Adrenal gland (tissue), 5 donors: Measurements from ENCODE around the gene FARS2.

ENCODE experiments used
- CTCF ChIP-seq, 6 experiments: fragments of 450-650 bp in 4 of 6; fragments of 200-600 bp in 2 of 6; sonication (generic) in 1 of 6; IDR thresholded peaks; 1 replicate in 5 of 6; 2 replicates in 1 of 6; pipeline versions ENCODE4 v1.5.1 to v1.8.0; 2016 to 2021; ENCODE audit warnings: antibody characterized with exemption in 6 of 6, mild to moderate bottlenecking in 2 of 6, moderate library complexity in 1 of 6
- POLR2A ChIP-seq, 2 donors: fragments of 450-650 bp; IDR thresholded peaks; one replicate each; pipeline ENCODE4 v1.6.1; 2017; ENCODE audit warnings: antibody characterized with exemption in 2 of 2, mild to moderate bottlenecking in 2 of 2, moderate library complexity in 1 of 2
- donor health status: DM: no; HTN: no; CAD: no.

- no peak for TF ChIP-seq CTCF (IDR thresholded peaks at IDR 0.05)
- no peak for TF ChIP-seq POLR2A (IDR thresholded peaks at IDR 0.05)
Measured at GRCh38 chr6:5521322-5521721, 260.0 kb downstream of the FARS2 start.
